HL-60 (cell line): ENCODE data around the gene POLR3G.

Experiments used
- DNase-seq, 2 experiments: peaks; one replicate each; pipeline ENCODE4 v3.0.0-alpha.2; 2010 to 2020; ENCODE audit warnings: low read depth in 1 of 2, low spot score in 1 of 2
- H3K27ac ChIP-seq: fragments of 250-450 bp; sonication (Bioruptor Pico); replicated peaks from 2 replicates; pipeline ENCODE4 v1.5.1; 2020; ENCODE audit warnings: mild to moderate bottlenecking, moderate library complexity
- H3K27me3 ChIP-seq: fragments of 250-450 bp; sonication (Bioruptor Pico); 2 replicates; pipeline ENCODE4 v1.5.1; 2021; ENCODE audit warnings: mild to moderate bottlenecking, moderate library complexity; ENCODE audit not compliant: insufficient read depth, poor library complexity, severe bottlenecking
- H3K4me3 ChIP-seq: replicated peaks from 2 replicates; pipeline ENCODE4 v1.5.1; 2011; ENCODE audit warnings: mild to moderate bottlenecking, control low read depth, low read length; ENCODE audit not compliant: insufficient read depth
- GABPA ChIP-seq: IDR thresholded peaks from 2 replicates; pipeline ENCODE4 v1.6.1; 2012; ENCODE audit warnings: low read depth
- POLR2AphosphoS5 ChIP-seq: IDR thresholded peaks from 2 replicates; pipeline ENCODE4 v1.6.1; 2012; ENCODE audit warnings: low read depth
- SPI1 ChIP-seq: IDR thresholded peaks from 2 replicates; pipeline ENCODE4 v1.6.1; 2012; ENCODE audit warnings: low read depth, mild to moderate bottlenecking, borderline replicate concordance
- TF ChIP-seq, protein P1 (sequence below): IDR thresholded peaks from 2 replicates; pipeline ENCODE4 v1.6.1; 2012; ENCODE audit warnings: low read depth; ENCODE audit not compliant: insufficient replicate concordance
- TF ChIP-seq, protein P2 (sequence below): IDR thresholded peaks from one replicate; pipeline ENCODE4 v1.5.1; 2011; ENCODE audit warnings: low read length, control low read depth, inconsistent platforms; ENCODE audit not compliant: insufficient read depth

Gene POLR3G

DNA sequence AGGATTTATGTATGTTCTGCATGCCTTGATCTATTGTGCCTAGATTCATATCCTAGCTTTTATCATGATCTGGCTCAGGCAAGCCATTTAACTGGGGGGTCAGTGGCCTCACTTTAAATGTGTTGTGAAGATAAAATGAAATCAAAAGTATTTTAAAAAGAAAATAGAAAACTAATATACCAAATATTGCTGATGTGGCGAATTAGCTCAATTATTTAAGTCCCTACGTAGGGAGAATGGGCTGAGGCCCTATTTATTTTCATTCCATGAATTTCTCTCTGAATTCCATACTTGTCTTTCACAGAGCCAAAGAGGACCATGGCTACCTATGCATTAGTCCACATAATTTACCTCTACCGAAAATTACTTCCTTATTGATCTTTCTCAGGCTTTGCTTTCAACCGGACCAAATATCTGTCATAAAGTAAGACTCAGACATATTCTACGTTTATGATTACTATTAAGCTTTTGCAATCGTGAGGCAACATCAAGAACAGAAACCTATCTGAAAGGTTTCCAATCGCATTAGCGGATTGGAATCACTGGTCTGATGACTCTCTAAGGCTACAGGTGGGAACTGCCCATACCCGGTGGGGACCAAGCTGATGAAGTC is 1.8 kb upstream of the POLR3G start:
- no peak for TF ChIP-seq GABPA
- TF ChIP-seq SPI1, result no peak
- TF ChIP-seq, protein P1, sequence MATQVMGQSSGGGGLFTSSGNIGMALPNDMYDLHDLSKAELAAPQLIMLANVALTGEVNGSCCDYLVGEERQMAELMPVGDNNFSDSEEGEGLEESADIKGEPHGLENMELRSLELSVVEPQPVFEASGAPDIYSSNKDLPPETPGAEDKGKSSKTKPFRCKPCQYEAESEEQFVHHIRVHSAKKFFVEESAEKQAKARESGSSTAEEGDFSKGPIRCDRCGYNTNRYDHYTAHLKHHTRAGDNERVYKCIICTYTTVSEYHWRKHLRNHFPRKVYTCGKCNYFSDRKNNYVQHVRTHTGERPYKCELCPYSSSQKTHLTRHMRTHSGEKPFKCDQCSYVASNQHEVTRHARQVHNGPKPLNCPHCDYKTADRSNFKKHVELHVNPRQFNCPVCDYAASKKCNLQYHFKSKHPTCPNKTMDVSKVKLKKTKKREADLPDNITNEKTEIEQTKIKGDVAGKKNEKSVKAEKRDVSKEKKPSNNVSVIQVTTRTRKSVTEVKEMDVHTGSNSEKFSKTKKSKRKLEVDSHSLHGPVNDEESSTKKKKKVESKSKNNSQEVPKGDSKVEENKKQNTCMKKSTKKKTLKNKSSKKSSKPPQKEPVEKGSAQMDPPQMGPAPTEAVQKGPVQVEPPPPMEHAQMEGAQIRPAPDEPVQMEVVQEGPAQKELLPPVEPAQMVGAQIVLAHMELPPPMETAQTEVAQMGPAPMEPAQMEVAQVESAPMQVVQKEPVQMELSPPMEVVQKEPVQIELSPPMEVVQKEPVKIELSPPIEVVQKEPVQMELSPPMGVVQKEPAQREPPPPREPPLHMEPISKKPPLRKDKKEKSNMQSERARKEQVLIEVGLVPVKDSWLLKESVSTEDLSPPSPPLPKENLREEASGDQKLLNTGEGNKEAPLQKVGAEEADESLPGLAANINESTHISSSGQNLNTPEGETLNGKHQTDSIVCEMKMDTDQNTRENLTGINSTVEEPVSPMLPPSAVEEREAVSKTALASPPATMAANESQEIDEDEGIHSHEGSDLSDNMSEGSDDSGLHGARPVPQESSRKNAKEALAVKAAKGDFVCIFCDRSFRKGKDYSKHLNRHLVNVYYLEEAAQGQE, result no peak
- TF ChIP-seq POLR2AphosphoS5, result no peak
- TF ChIP-seq, protein P2, sequence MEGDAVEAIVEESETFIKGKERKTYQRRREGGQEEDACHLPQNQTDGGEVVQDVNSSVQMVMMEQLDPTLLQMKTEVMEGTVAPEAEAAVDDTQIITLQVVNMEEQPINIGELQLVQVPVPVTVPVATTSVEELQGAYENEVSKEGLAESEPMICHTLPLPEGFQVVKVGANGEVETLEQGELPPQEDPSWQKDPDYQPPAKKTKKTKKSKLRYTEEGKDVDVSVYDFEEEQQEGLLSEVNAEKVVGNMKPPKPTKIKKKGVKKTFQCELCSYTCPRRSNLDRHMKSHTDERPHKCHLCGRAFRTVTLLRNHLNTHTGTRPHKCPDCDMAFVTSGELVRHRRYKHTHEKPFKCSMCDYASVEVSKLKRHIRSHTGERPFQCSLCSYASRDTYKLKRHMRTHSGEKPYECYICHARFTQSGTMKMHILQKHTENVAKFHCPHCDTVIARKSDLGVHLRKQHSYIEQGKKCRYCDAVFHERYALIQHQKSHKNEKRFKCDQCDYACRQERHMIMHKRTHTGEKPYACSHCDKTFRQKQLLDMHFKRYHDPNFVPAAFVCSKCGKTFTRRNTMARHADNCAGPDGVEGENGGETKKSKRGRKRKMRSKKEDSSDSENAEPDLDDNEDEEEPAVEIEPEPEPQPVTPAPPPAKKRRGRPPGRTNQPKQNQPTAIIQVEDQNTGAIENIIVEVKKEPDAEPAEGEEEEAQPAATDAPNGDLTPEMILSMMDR, result no peak
- no peak for DNase-seq
- peak overlapping the region; percentile 89 for H3K27ac ChIP-seq
- H3K27me3 ChIP-seq, result no peaks in the 10 kb centered on the region
- H3K4me3 ChIP-seq, result peak overlapping the region; percentile 70

DNA sequence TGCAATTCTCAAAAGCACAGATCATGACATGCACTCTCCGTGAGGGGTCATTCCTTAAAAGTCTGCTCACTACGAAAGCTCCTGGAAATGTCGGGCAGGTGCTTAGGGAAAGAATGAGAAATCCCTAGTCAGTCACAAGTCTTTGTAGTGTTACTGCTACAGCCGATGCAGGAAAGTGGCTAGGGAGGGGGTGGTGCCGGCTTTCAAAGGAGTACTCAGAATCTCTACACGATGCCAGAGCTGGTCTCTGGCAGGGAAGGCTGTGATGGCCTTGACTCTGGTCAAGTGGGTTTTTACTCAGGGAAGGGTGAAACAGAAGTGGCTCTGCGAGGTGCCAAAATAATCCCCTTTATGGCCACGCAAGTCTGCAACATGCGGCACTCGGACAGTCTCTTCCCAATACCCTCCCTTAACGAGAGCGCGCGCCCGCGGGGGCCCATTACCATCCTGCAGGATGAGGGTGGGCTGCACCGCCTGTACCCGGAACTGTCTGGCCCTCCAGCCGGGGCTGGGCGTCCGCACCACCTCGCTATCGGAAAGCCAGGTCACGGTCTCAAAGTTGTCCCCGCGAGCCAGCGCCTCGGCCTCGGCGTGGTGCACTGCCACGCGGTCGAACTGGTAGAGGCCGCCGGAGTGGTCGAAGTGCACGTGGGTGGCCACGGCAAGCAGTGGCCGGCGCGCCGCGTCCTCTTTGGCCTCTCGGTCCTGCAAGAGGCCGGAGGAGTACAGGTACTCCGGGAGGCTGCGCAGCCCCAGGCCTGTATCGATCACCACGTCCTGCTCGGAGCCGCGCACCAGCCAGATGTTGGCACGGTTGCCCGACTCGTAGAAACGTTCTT is 1.0 kb upstream of the POLR3G start:
- no peak for TF ChIP-seq SPI1
- TF ChIP-seq, protein P2, result no peak
- TF ChIP-seq, protein P1, result no peak
- no peak for TF ChIP-seq GABPA
- TF ChIP-seq POLR2AphosphoS5, result no peak
- peak overlapping the region; percentile 70 for H3K4me3 ChIP-seq
- DNase-seq, result peak in 1 of 2 experiments; percentile 4
- H3K27ac ChIP-seq, result peak overlapping the region; percentile 89
- H3K27me3 ChIP-seq, result no peaks in the 10 kb centered on the region

DNA sequence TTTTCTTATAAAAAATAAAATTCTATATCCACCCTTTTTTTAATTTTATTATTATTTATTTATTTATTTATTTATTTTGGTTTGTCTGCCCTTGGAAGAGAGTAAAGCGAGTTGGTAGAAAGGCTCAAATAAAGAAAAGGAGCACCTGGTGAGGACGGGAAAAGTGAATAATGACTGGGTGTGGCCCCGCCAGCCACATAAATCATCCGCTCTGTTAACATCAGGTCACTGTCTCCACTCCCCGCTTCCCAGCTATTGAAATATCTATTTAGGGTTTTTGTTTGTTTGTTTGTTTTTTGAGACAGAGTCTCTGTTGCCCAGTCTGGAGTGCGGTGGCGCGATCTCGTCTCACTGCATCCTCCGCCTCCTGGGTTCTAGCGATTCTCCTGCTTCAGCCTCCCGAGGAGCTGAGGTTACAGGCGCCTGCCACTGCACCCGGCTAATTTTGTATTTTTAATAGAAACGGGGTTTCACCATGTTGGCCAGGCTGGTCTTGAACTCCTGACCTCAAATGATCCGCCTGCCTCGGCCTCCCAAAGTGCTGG is 844 bp downstream of the POLR3G start:
- H3K27me3 ChIP-seq, result no peaks in the 10 kb centered on the region
- TF ChIP-seq SPI1 (no peak), POLR2AphosphoS5 (no peak), GABPA (no peak)
- TF ChIP-seq, protein P2, result no peak
- TF ChIP-seq, protein P1, result no peak
- H3K4me3 ChIP-seq, result peak overlapping the region; percentile 70; the same call in 1 of the 2 replicates
- no peak for DNase-seq
- no peak overlapping the region for H3K27ac ChIP-seq
